Measurements from ENCODE around the gene GMIP.

The GMIP gene

GRCh38 chr19:19592690-19593089, 50.8 kb downstream of the GMIP start:
- DNase-seq (ENCODE audit: low read depth), result no peak
- H3K4me3 ChIP-seq (ENCODE audit: low read depth, low read length), result no peak overlapping the region
- TF ChIP-seq CTCF (conservative IDR thresholded peaks at IDR 0.05; ENCODE audit: low read depth, low read length), result no peak

- no peak overlapping the region for H3K4me3 ChIP-seq (ENCODE audit: low read depth, low read length)
- DNase-seq (ENCODE audit: low read depth), result peak; percentile 99
- TF ChIP-seq CTCF (conservative IDR thresholded peaks at IDR 0.05; ENCODE audit: low read depth, low read length), result no peak
These were observed 52.2 kb downstream of the GMIP start for GRCh38 chr19:19591133-19591825.

GRCh38 chr19:19588546-19588945, 54.9 kb downstream of the GMIP start:
- no peak overlapping the region for H3K4me3 ChIP-seq (ENCODE audit: low read depth, low read length)
- no peak for TF ChIP-seq CTCF (conservative IDR thresholded peaks at IDR 0.05; ENCODE audit: low read depth, low read length)
- DNase-seq (ENCODE audit: low read depth), result no peak

- H3K4me3 ChIP-seq (ENCODE audit: low read depth, low read length), result no peak overlapping the region
These were observed 55.7 kb downstream of the GMIP start for GRCh38 chr19:19587771-19588170.

GRCh38 chr19:19584356-19584755, 59.1 kb downstream of the GMIP start:
- H3K4me3 ChIP-seq (ENCODE audit: low read depth, low read length), result no peak overlapping the region
- no peak for DNase-seq (ENCODE audit: low read depth)
- no peak for TF ChIP-seq CTCF (conservative IDR thresholded peaks at IDR 0.05; ENCODE audit: low read depth, low read length)

More at GRCh38 chr19:19587771-19588170, 55.7 kb downstream of the GMIP start:
- DNase-seq (ENCODE audit: low read depth), result no peak
- no peak for TF ChIP-seq CTCF (conservative IDR thresholded peaks at IDR 0.05; ENCODE audit: low read depth, low read length)

- DNase-seq (ENCODE audit: low read depth), result no peak
- no peak overlapping the region for H3K4me3 ChIP-seq (ENCODE audit: low read depth, low read length)
- TF ChIP-seq CTCF (conservative IDR thresholded peaks at IDR 0.05; ENCODE audit: low read depth, low read length), result no peak
These were observed 61.0 kb downstream of the GMIP start for GRCh38 chr19:19582471-19582870.

GRCh38 chr19:19581391-19581790, 62.1 kb downstream of the GMIP start:
- no peak for TF ChIP-seq CTCF (conservative IDR thresholded peaks at IDR 0.05; ENCODE audit: low read depth, low read length)
- H3K4me3 ChIP-seq (ENCODE audit: low read depth, low read length), result no peak overlapping the region
- DNase-seq (ENCODE audit: low read depth), result no peak
